GM18870 (cell line): ENCODE data around the gene COBL.

Experiments used
- ATAC-seq: cut with Tn5 transposase; IDR thresholded peaks from one replicate; pipeline ENCODE4 v1.9.1; 2021; ENCODE audit warnings: moderate library complexity; ENCODE audit not compliant: unreplicated experiment

The COBL gene

GRCh38 chr7:51316666-51317581, at the start of gene COBL:
TSS of gene COBL (minus strand) at chr7:51316809. CDS start at chr7:51316633, 176 bp downstream.
- ATAC-seq, result no peak

GRCh38 chr7:51366172-51366728, 49.6 kb upstream of the COBL start:
- ATAC-seq, result no peak

- ATAC-seq, result no peak
Measured at GRCh38 chr7:51357821-51358220, 41.2 kb upstream of the COBL start.

GRCh38 chr7:51356849-51357516, 40.4 kb upstream of the COBL start:
- ATAC-seq, result no peak

- no peak for ATAC-seq
Measured at GRCh38 chr7:51354897-51355296, 38.3 kb upstream of the COBL start.

- ATAC-seq, result no peak
Measured at GRCh38 chr7:51354434-51354833, 37.8 kb upstream of the COBL start.

- no peak for ATAC-seq
Measured at GRCh38 chr7:51352174-51353100, 35.8 kb upstream of the COBL start.

- ATAC-seq, result no peak
Measured at GRCh38 chr7:51351661-51352060, 35.1 kb upstream of the COBL start.

- ATAC-seq, result no peak
Measured at GRCh38 chr7:51350546-51350896, 33.9 kb upstream of the COBL start.

GRCh38 chr7:51349820-51350545, 33.4 kb upstream of the COBL start:
- ATAC-seq, result no peak

GRCh38 chr7:51346126-51346525, 29.5 kb upstream of the COBL start:
- ATAC-seq, result no peak

GRCh38 chr7:51344406-51345138, 28.0 kb upstream of the COBL start:
- no peak for ATAC-seq

GRCh38 chr7:51340936-51341335, 24.3 kb upstream of the COBL start:
- ATAC-seq, result no peak

- no peak for ATAC-seq
Measured at GRCh38 chr7:51340029-51340838, 23.6 kb upstream of the COBL start.

GRCh38 chr7:51335057-51335456, 18.4 kb upstream of the COBL start:
- no peak for ATAC-seq

GRCh38 chr7:51329696-51330263, 13.2 kb upstream of the COBL start:
- ATAC-seq, result no peak

GRCh38 chr7:51328351-51328801, 11.8 kb upstream of the COBL start:
- ATAC-seq, result no peak

- no peak for ATAC-seq
Measured at GRCh38 chr7:51327287-51327717, 10.7 kb upstream of the COBL start.
